NCI-H2196 treated with DMSO at 0.1 percent for 48 hours (cell line): ENCODE data around the gene PLEKHG1.

Source experiments
- DNase-seq: peaks from one replicate; lab custom pipeline; 2025; ENCODE audit not compliant: unreplicated experiment; lab: John Stamatoyannopoulos, UW

Gene PLEKHG1

DNA sequence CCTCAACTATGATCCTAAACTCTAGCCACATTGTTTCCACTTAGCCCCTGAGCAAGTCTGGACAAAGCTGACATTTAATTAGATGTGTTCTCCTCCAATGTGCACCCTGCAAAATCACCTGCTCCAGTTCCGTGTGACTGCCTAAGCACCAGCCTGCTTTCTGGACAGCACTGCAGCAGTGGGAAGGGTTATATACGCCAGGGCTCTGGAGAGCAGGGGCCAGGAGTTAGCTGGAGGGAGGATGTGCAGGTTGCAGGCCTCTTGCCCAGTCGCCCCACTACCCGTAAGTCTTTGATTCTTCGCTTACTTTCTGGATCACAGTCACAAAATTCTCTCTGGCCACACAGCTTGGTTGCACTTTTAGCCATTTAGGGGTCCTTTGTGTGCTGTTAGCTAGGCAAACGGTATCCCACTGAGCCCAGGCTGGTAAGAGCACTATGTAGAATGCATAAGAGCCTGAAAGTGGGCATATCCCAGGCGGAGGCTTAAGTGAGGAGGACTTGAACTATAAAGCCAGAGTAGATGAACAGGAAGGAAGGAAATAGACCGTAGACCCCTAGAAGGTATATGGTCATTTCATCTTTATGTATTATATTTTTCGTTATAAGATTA lies 10.7 kb upstream of the PLEKHG1 start:
- no peak for DNase-seq

DNA sequence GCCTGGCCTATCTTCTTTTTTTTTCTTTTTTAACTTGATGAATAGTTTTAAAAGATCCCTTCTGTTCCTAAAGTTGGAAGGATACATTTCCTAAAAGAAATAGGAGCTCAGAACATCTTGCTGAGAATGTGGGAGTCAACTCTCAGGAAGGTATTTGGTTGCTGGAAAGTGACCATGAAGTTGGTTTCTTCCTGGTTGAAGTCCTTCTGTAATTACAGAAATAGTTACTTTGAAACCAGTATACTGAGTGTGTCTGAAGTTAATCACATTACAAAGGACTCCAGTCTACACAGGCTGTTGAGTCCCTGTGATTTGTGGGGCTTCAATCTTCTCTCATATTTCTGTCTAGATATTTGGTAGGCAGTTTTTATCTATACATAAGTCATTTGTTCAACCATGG lies 9.8 kb upstream of the PLEKHG1 start:
- DNase-seq = no peak

DNA sequence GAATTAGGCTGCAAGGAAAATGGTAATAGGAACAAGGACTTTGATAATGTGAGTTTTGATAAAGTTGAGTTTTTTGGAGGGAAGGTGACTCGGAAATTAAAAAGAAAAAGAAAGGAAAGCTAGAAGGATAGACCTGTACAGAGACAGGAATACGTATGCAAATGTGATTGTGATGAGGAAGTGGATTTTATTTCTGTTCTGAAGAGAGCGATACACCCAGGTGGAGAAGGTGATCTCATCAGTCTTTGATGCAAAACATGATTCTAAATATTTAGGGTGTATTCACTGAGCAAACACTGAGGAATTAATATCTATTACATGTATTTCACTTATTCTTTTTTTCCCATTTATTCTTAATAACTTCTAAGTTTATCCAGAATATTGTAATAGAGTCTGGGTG lies 9.2 kb upstream of the PLEKHG1 start:
- DNase-seq = no peak

DNA sequence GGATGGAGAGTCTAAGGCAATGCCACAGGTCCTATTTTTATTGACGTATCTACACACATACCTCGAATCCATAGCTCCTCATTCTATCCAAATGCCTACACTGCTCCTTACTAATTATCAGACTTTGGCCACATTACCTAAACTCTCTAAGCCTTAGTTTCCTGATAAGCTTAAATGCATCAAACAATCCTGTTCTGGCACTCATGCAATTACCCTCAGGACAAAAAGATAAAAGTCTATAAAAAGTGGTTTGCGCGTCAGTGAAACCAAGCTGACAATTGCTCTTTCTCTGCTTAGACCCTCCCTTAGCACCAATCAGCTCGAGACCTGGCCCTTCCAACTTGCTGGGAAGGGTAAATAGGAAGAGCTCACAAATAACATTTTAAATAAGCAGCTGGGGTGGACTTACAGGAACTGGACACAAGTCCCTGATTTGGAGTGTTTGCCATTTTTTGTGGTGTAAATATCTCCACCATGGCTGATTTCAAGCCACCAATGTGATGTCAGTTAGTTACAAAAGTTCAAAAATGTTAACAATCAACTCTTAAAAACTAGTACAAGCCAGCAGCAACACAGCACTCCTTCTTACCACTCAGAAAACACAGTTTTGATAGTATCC lies 7.2 kb upstream of the PLEKHG1 start:
- DNase-seq = no peak

DNA sequence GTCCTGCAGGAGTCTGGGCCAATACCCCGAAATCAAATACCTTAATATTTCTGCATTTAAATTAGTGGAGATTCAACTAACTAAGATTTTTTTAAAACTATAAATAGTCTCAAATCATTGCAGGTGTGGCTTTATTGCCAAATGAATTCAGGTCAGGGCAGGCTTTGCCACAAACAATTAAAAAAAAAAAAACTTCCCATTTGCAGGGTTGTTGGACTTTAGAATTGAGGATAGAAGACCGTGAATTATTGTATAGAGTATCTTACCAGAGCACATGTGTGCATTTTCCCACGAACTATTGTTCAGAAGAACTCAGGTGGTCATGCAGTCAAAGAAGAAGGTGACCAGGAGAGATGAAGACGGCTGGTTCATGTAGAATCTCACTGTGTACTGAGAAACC lies 6.6 kb upstream of the PLEKHG1 start:
- no peak for DNase-seq

DNA sequence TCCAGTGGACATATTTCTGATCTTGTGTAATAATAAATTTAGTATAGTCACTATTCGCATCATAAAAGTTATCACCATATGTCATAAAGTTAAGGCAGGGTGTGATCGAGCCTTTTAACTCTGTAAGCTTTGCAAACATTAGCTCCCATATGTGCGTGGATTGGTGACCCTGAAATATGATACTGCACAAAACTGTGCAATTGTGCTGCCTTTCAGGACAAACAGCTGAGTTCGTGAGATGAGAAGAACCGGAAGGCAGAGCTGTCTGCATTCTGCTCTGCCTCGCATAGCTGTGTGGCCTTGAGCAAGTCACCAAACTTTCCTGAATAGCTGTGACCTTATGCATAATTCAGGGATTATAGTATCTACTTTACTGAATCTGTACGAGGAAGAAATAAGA lies 3.2 kb upstream of the PLEKHG1 start:
- DNase-seq = no peak

DNA sequence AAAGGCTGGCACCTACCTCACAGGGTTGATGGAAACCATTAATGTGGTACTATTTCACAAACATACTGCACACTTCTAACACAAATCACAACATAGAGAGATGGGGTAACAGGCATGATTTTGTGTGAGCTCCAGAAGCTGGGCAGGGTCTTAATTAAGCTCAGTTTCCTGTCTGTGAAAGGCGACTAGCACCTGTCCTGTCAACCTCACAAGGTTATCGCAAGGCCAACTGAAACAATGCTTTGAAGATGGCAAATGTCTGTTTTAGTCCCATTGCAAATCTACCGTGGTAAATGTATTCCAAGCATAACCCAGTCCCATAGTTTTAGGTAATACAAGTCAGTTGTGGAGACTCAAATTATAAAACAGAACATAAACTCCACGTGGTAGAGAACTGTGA lies 1.3 kb upstream of the PLEKHG1 start:
- no peak for DNase-seq

DNA sequence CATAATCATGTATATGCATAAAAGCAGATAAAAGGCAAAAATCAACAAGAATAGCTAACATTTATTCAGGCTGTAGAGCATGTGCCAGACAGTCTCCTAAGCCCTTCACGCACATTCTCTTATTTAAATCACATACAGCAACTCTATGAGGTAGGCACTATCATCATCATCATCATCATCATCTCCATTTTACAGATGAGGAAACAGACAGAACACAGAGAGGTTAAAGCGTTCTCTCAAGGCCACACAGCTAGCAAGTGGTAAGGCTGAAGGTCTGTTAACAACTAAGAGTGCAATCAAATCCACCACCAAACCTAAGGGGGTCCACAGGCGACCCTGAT lies 857 bp upstream of the PLEKHG1 start:
- DNase-seq = no peak

DNA sequence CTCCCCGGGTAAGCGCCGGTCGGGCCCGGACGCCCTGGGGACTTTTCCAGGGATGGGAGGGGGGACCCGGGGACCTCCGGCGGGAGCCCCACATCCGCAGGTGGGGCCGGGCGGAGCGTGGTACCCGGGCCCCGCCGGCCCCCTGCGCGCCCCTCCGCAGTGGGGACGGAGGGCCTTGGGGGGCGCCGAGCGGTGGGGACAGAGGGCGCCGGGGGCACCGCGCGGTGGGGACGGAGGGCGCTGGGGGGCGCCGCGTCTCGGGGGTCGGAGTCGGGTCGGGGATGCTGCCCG lies 270 bp downstream of the PLEKHG1 start:
- DNase-seq = no peak

DNA sequence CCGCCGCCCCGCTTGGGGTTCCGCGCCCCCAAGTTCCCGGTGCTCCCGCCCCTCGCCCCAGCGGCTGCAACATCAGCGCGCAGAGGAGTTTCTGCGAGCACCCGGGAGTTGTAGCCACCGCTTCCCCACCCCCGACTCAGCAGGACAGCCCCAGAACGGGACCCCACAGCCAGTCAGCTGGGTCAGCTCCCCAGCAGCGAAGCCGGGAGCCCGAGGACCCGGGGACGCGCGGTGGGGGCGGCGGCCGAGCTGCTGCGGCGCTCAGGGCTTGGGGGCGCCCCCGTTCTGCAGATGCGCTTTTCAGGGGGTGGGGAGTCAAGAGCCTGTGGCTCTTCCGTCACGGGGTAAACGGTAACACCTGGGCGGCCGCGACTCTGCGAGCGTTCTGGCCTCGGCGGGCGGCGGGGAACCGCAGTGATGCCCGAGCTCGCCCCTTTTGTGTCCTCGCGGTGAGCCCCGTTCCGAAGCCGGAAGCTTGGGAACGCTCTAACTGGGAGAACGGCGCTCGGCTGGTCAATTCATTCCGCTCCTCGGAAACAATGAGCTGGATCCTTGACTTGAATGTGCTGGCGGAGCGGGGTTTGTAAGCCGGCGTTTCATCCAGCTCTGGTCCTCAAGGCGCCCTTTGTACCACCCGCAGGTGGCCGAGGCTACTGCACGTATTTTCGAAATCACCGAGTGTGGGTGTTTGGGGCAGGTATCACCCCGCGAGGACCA lies 774 bp downstream of the PLEKHG1 start:
- DNase-seq = peak; percentile 46

DNA sequence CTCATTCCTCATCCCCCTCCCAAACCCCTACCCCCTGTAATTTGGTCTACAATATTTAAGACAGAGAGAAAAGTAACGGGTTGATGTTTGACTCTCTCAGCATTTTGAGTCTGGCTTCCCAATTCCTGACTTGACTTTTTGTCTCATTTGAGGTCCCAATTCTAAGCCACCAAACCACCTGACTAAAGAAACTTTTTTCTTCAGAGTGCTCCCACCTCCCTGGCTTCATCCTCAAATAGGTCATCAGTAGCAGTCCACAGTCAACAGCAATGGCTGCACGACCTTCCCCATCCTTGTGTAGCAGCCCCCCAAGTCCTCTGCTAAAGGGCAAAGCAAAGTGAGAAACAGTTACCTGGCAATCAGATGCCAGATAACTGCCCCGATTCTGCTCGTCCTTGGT lies 1.8 kb downstream of the PLEKHG1 start:
- no peak for DNase-seq

DNA sequence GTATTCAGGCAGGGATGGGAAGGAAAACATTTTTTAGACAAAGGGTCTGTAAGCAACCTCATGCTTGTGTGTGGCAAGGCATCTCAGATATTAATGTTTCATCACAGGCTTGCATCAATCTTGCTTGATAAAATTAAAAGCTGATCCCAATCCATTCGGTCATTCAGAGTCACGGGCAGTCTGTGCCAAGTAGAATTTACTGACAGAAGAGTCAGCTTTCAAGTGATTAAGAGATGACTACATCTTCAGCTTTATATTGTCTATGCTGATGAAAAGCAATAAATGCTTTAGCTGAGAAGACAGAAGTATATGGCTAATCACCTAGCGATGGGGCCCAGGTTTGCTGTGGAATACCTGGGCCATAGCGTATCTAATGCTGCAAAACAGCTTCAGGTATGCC lies 3.5 kb downstream of the PLEKHG1 start:
- DNase-seq = no peak

DNA sequence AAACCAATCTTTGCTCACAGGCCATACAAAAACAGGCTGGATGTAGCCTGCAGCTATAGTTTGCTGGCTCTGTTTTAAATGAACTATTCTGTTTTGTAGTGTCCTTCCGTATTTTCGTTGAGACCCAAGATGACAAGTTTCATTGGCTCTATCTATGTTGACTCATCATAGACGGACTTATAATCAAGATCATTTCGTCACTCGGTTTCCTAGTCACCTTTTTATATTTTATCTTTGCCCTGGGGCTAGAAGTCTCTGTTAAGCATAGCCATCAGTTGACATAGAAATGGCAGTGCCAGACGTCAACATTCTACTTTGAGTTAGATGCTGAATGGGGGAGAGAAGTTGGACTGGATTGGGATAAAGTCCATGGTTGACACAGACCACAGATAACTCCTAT lies 4.8 kb downstream of the PLEKHG1 start:
- DNase-seq = no peak

DNA sequence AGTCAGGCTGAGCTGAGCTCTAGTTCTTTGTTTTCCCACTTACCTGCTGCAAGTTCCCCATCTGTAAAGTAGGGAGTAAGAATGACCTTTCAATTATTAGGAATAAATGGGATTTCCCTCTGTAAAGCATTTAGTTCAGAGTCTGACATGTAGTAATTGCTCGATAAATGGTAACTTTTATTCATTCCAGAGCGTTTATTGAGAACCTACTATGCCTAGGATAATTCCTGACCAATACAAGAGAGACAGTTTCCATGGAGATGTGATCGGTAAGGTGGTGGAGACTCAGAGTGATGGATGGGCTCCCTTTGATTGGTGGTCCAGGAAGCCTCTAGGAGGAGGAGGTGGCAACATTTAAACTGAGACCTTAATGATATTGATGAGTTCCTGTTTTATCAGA lies 5.6 kb downstream of the PLEKHG1 start:
- no peak for DNase-seq

DNA sequence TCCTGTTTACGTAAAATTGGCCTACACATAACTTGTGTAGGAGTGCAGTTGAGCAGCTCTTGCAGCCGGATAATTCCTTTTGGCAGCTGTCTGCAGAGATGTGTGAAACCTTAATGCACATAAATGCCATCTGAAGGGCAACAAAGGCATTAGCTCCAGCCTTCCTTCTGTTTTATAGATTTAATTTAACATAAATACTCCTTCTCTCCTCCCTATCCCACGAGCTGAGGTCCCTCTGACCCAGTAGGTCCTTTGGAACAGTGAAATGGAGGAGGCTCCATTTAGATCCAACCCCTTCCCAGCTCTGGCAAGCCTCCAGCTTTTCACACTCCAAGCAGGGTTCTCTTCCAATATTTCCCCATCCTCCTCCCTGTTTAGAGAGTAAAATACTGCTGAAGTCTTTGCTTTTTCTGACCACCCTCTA lies 6.5 kb downstream of the PLEKHG1 start:
- DNase-seq = no peak

DNA sequence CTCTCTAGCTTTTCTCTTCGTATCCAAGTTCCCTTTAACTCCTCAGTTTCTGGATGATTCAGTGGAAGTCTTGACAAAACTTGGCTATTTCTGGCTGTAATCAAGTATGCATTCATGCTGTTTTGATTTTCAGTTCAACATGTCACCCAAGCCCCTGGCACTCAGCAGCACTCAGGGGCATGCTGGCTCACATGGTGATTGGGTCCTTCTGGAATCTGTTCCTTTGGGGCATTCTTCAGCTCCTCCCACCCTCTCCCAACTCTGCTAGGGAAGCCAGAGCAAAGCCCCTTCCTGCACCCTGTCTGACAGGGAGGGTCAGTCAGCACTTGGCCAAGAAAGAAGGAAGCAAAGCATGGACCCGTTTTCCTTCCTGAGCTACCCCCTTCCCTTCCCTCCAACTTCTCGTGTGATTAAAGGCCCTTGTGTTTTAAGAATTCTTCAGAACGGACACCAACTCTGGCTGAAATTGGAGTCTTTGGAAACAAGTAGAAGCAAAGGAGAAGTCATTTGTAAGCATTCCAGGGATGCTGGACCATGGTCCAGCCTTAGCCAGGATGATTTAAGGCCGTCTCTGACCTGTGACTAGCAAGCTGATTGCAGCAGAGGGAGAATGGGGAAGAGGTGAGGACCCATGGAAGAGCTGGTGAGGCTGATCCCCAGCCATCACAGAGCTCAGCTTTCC lies 7.1 kb downstream of the PLEKHG1 start:
- DNase-seq = no peak

DNA sequence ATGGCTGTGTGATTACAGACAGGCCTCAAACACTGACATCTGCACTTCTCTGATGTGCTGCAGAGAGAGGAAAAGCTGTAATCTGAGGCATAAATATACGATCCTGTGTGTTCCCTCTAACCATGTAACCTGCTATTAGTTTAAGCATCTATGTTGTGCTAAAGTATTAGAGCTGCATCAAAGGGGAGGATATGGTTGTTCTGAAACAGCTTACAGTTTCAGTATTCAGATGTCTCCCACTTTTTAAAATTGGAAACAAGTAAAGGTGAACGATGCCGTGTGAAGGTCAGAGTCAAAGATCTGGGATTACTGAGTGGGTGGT lies 7.6 kb downstream of the PLEKHG1 start:
- DNase-seq = no peak

DNA sequence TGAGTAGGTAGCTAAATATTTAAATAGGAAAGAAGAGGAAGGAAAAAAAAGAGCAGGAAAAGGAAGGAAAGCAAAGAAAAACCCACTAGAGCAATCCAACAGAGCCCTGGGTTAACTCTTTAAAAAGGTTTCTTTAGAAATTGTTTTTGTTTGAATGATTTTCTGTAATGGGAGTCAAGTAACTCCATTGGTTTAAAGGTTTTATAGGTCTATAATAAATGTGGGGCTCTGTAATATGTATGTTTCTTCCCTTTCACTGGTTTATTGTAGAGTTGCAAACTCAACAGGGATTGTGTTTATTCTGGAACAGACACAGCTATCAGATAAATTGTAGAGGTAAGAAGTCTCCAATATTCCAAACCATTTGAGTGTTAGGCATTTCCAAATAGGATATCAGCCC lies 10.9 kb downstream of the PLEKHG1 start:
- DNase-seq = no peak

DNA sequence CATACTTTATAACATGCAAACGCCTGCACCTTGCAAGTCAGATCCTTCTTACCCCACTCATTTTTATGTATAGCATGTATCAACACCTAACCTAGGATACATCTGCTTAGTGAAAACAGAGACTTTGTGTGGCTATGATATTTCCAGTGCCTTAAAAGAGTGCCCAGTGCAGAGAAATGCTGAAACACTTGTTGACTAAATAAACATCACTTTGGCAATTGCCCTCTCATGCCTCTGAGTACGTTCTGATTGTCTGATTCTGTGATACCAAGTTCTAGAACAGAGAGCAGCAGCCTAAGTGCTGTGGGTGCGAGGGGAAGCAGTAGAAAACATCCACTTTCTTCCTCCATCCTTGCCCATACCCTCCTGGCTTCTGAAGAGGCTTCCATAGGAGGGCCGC lies 13.6 kb downstream of the PLEKHG1 start:
- no peak for DNase-seq

DNA sequence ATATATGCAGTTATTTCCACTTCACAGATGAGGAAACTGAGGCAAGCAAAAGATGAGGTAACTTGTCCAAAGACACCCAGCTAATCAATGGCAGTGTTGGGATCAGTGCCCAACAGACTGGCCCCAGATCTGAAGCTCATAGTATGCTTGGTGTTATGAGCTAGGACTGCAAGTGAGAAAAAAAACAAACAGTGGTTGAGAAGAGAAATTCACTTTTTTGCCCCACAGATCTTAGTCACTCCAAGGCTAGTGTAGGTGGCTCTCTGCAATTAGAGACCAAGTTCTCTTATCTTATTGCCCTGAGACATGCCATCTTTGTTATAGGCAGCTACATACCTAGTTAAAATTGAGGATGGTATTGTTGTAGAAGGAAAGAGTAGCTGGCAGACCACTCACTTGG lies 16.3 kb downstream of the PLEKHG1 start:
- no peak for DNase-seq

DNA sequence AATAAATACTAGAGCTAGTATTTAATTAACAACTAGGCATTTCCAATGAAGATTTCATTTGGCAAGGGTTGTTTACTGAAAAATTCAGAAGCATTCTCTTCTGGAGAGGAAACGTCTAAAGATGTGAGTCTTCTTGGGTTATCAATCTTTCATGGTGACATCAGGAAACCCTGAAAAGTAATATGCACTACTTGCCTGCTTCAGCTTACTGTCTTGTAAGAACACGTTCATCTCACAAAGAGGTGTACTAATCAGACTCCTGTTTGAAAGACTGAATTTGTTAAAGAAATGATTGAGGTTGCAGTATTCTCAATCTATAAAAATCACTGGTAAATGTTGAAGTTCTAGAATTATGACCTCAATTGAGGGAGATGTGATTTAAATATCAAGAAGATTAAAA lies 16.9 kb downstream of the PLEKHG1 start:
- DNase-seq = no peak

DNA sequence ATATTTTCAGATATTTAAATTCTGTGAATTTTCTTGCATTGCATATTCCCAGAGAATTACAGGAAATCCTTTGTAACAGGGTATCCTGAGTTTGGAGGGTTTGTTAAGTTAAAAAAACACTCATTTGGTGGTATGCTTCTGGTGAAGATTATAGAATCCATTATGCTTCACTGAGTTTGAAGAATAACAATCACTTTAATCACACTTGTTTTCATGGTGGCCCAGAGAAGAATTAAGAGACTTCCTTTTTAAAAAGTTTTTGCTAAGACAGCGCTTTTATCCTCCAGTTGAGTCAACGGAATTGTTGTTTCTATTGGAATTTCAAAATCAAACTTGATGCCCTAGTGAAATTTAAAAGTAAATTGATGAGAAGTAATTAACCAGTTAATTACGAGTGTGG lies 17.4 kb downstream of the PLEKHG1 start:
- no peak for DNase-seq
